Prostate gland (tissue), 2 donors: ENCODE data around the gene COIL.

Experiments used
- CTCF ChIP-seq, 4 experiments: fragments of 200-600 bp in 2 of 4; fragments of 450-650 bp in 2 of 4; sonication (generic) in 2 of 4; IDR thresholded peaks; 1 replicate in 3 of 4; 2 replicates in 1 of 4; pipeline ENCODE4 v1.5.1; 2016 to 2019; ENCODE audit warnings: antibody characterized with exemption in 4 of 4, mild to moderate bottlenecking in 2 of 4, moderate library complexity in 2 of 4
- POLR2A ChIP-seq: fragments of 450-650 bp; IDR thresholded peaks from one replicate; pipeline ENCODE4 v1.6.1; 2016; ENCODE audit warnings: antibody characterized with exemption, mild to moderate bottlenecking
- POLR2AphosphoS5 ChIP-seq: sonication (generic); formaldehyde crosslinking; IDR thresholded peaks from one replicate; pipeline ENCODE4 v1.6.1; 2017; ENCODE audit warnings: antibody characterized with exemption

DNA sequence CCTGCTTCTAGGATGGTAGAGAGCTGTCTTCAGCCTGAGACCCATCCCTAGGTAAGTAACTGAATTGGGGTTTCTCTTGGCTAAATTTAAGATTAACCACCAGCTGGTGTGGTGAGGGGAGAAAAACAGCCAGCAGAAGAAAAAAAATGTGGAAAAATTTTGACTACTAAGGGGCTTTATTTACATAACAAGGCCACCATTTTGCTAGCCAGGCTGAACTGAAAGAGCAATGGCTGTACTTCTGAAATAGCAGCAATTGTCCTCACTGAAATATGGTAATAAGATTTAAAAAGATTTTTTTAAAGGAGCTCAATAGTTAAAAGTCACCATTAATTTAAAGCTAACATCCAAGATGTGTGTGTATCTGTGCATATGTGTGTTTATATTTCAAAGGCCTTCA is 34.6 kb downstream of the COIL start:
- TF ChIP-seq CTCF (IDR thresholded peaks at IDR 0.05) (no peak), POLR2A (no peak), POLR2AphosphoS5 (no peak)
